Measurements from ENCODE around the gene CACNG8.

Gene CACNG8

GRCh38 chr19:53953383-53953782, 9.4 kb upstream of the CACNG8 start:
- Histone ChIP-seq H3K9ac (ENCODE audit: low read depth, low read length) (no peak overlapping the region), H3K9me3 (ENCODE audit: control insufficient read depth, insufficient read depth, low read length) (no peaks in the 10 kb centered on the region), H3K36me3 (ENCODE audit: insufficient read depth, low read length) (no peaks in the 10 kb centered on the region; the same call in 1 of the 2 replicates), H3K4me1 (ENCODE audit: insufficient read depth, low read length) (no peaks in the 10 kb centered on the region)

- no peaks in the 10 kb centered on the region for H3K9me3 ChIP-seq (ENCODE audit: control insufficient read depth, insufficient read depth, low read length)
- peak overlapping the region; percentile 9; the same call in 1 of the 2 replicates for H3K9ac ChIP-seq (ENCODE audit: low read depth, low read length)
- H3K36me3 ChIP-seq (ENCODE audit: insufficient read depth, low read length) = no peaks in the 10 kb centered on the region; the same call in 1 of the 2 replicates
- no peaks in the 10 kb centered on the region for H3K4me1 ChIP-seq (ENCODE audit: insufficient read depth, low read length)
These were observed 5.1 kb upstream of the CACNG8 start for GRCh38 chr19:53957448-53958167.

- H3K36me3 ChIP-seq (ENCODE audit: insufficient read depth, low read length) = no peaks in the 10 kb centered on the region; the same call in 1 of the 2 replicates
- H3K9ac ChIP-seq (ENCODE audit: low read depth, low read length) = peak overlapping the region; percentile 9; the same call in 1 of the 2 replicates
- no peaks in the 10 kb centered on the region for H3K9me3 ChIP-seq (ENCODE audit: control insufficient read depth, insufficient read depth, low read length)
- no peaks in the 10 kb centered on the region for H3K4me1 ChIP-seq (ENCODE audit: insufficient read depth, low read length)
These were observed 4.6 kb upstream of the CACNG8 start for GRCh38 chr19:53958168-53958571.

GRCh38 chr19:53958823-53959757, 3.6 kb upstream of the CACNG8 start:
- H3K9me3 ChIP-seq (ENCODE audit: control insufficient read depth, insufficient read depth, low read length) = no peaks in the 10 kb centered on the region
- H3K36me3 ChIP-seq (ENCODE audit: insufficient read depth, low read length) = no peaks in the 10 kb centered on the region; the same call in 1 of the 2 replicates
- peak overlapping the region; percentile 54; the same call in 1 of the 2 replicates for H3K9ac ChIP-seq (ENCODE audit: low read depth, low read length)
- H3K4me1 ChIP-seq (ENCODE audit: insufficient read depth, low read length) = no peaks in the 10 kb centered on the region

GRCh38 chr19:53960187-53960586, 2.5 kb upstream of the CACNG8 start:
- peak overlapping the region; percentile 51; the same call in 1 of the 2 replicates for H3K9ac ChIP-seq (ENCODE audit: low read depth, low read length)
- H3K9me3 ChIP-seq (ENCODE audit: control insufficient read depth, insufficient read depth, low read length) = no peaks in the 10 kb centered on the region
- no peaks in the 10 kb centered on the region for H3K36me3 ChIP-seq (ENCODE audit: insufficient read depth, low read length)
- H3K4me1 ChIP-seq (ENCODE audit: insufficient read depth, low read length) = no peaks in the 10 kb centered on the region

GRCh38 chr19:53960886-53961285, 1.9 kb upstream of the CACNG8 start:
- Histone ChIP-seq H3K9me3 (ENCODE audit: control insufficient read depth, insufficient read depth, low read length) (no peaks in the 10 kb centered on the region), H3K4me1 (ENCODE audit: insufficient read depth, low read length) (no peaks in the 10 kb centered on the region), H3K9ac (ENCODE audit: low read depth, low read length) (peak overlapping the region; percentile 51; the same call in 1 of the 2 replicates), H3K36me3 (ENCODE audit: insufficient read depth, low read length) (no peaks in the 10 kb centered on the region)

GRCh38 chr19:53961523-53962356, 997 bp upstream of the CACNG8 start:
- Histone ChIP-seq H3K36me3 (ENCODE audit: insufficient read depth, low read length) (no peaks in the 10 kb centered on the region), H3K9ac (ENCODE audit: low read depth, low read length) (peak overlapping the region; percentile 43; the same call in 1 of the 2 replicates), H3K4me1 (ENCODE audit: insufficient read depth, low read length) (no peaks in the 10 kb centered on the region), H3K9me3 (ENCODE audit: control insufficient read depth, insufficient read depth, low read length) (no peaks in the 10 kb centered on the region)

- Histone ChIP-seq H3K36me3 (ENCODE audit: insufficient read depth, low read length) (peaks cover 2% of the 10 kb centered on the region; the same call in 1 of the 2 replicates), H3K4me1 (ENCODE audit: insufficient read depth, low read length) (no peaks in the 10 kb centered on the region), H3K9ac (ENCODE audit: low read depth, low read length) (no peak overlapping the region), H3K9me3 (ENCODE audit: control insufficient read depth, insufficient read depth, low read length) (no peaks in the 10 kb centered on the region)
These were observed 2.4 kb downstream of the CACNG8 start for GRCh38 chr19:53965091-53965490.

GRCh38 chr19:53966931-53967330, 4.2 kb downstream of the CACNG8 start:
- H3K9me3 ChIP-seq (ENCODE audit: control insufficient read depth, insufficient read depth, low read length) = no peaks in the 10 kb centered on the region
- no peak overlapping the region for H3K9ac ChIP-seq (ENCODE audit: low read depth, low read length)
- H3K4me1 ChIP-seq (ENCODE audit: insufficient read depth, low read length) = no peaks in the 10 kb centered on the region
- peaks cover 2% of the 10 kb centered on the region; the same call in 1 of the 2 replicates for H3K36me3 ChIP-seq (ENCODE audit: insufficient read depth, low read length)

- Histone ChIP-seq H3K36me3 (ENCODE audit: insufficient read depth, low read length) (peaks cover 2% of the 10 kb centered on the region; the same call in 1 of the 2 replicates), H3K9me3 (ENCODE audit: control insufficient read depth, insufficient read depth, low read length) (no peaks in the 10 kb centered on the region), H3K9ac (ENCODE audit: low read depth, low read length) (no peak overlapping the region), H3K4me1 (ENCODE audit: insufficient read depth, low read length) (no peaks in the 10 kb centered on the region)
These were observed 6.6 kb downstream of the CACNG8 start for GRCh38 chr19:53969366-53969765.

- H3K4me1 ChIP-seq (ENCODE audit: insufficient read depth, low read length) = no peaks in the 10 kb centered on the region
- H3K9ac ChIP-seq (ENCODE audit: low read depth, low read length) = no peak overlapping the region; the same call in 1 of the 2 replicates
- H3K36me3 ChIP-seq (ENCODE audit: insufficient read depth, low read length) = peaks cover 2% of the 10 kb centered on the region; the same call in 1 of the 2 replicates
- no peaks in the 10 kb centered on the region for H3K9me3 ChIP-seq (ENCODE audit: control insufficient read depth, insufficient read depth, low read length)
These were observed 8.9 kb downstream of the CACNG8 start for GRCh38 chr19:53971673-53972072.

GRCh38 chr19:53977429-53977990, 14.8 kb downstream of the CACNG8 start:
- Histone ChIP-seq H3K4me1 (ENCODE audit: insufficient read depth, low read length) (no peaks in the 10 kb centered on the region), H3K36me3 (ENCODE audit: insufficient read depth, low read length) (no peaks in the 10 kb centered on the region), H3K9me3 (ENCODE audit: control insufficient read depth, insufficient read depth, low read length) (no peaks in the 10 kb centered on the region), H3K9ac (ENCODE audit: low read depth, low read length) (peak overlapping the region; percentile 71; the same call in 1 of the 2 replicates)

- Histone ChIP-seq H3K36me3 (ENCODE audit: insufficient read depth, low read length) (no peaks in the 10 kb centered on the region), H3K9me3 (ENCODE audit: control insufficient read depth, insufficient read depth, low read length) (no peaks in the 10 kb centered on the region), H3K4me1 (ENCODE audit: insufficient read depth, low read length) (no peaks in the 10 kb centered on the region), H3K9ac (ENCODE audit: low read depth, low read length) (peak overlapping the region; percentile 71; the same call in 1 of the 2 replicates)
These were observed 15.4 kb downstream of the CACNG8 start for GRCh38 chr19:53977991-53978731.
